HFFc6 (cell line): ENCODE results near the gene F13B. TPM values are rescaled to one million over a fixed set of nuclear protein-coding genes. Genes with fewer than 3 reads are reported as not detected.

ENCODE experiments used
- DNase-seq: peaks from one replicate; pipeline ENCODE4 v3.0.0-alpha.2; 2018
- H3K27ac Mint-ChIP-seq: 2 replicates; pipeline ENCODE4 v1.8.0; 2020; ENCODE audit warnings: mild to moderate bottlenecking, mixed read lengths
- H3K27me3 Mint-ChIP-seq: 2 replicates; pipeline ENCODE4 v1.8.0; 2021; ENCODE audit warnings: mild to moderate bottlenecking, moderate library complexity, mixed read lengths; ENCODE audit not compliant: insufficient read depth
- H3K36me3 Mint-ChIP-seq: 2 replicates; pipeline ENCODE4 v1.8.0; 2021; ENCODE audit warnings: low read depth, mixed read lengths
- H3K4me1 Mint-ChIP-seq: 2 replicates; pipeline ENCODE4 v1.8.0; 2020; ENCODE audit warnings: low read depth, mixed read lengths
- H3K4me3 Mint-ChIP-seq: 2 replicates; pipeline ENCODE4 v1.8.0; 2020; ENCODE audit warnings: mild to moderate bottlenecking, moderate library complexity, mixed read lengths
- H3K9me3 Mint-ChIP-seq: 2 replicates; pipeline ENCODE4 v1.8.0; 2020; ENCODE audit warnings: mild to moderate bottlenecking, mixed read lengths
- total RNA-seq, 6 experiments: library from RNA; stranded (reverse); fragmentation: NEBNext Ultra II Directional; extraction: Animal tissue kit (Norgen Biotek cat#: 25700); gene quantifications; 2 replicates in 1 of 6; 3 replicates in 5 of 6; pipeline ENCODE4 v1.2.3, GENCODE V29; 2021
- TF ChIP-seq, protein P1 (sequence below): fragments of 200-600 bp; sonication (generic); IDR thresholded peaks from 2 replicates; pipeline ENCODE4 v1.5.0; 2021; ENCODE audit warnings: antibody characterized with exemption, mild to moderate bottlenecking

Gene F13B
- total RNA-seq, 6 experiments from 2014 or later, result not detected

DNA sequence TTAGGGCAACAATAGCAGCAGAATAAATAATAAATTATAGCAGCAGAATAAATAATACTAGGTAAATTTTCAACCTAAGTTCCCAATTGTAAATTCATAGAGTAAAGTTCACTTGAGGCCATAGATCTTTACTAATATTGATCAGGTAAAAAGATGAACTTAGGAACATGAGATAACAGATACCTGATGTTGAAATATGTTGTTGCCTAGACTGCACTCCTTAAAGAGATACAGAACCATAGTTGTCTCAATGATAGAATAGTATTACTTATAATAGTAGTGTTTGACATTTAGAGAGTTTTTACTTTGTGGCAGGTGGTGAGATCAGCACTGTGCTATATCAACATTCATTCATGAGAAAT, 378 bp upstream of the F13B start:
- peaks cover 2% of the 10 kb centered on the region; the same call in 1 of the 2 replicates for H3K27me3 Mint-ChIP-seq
- TF ChIP-seq, protein P1, sequence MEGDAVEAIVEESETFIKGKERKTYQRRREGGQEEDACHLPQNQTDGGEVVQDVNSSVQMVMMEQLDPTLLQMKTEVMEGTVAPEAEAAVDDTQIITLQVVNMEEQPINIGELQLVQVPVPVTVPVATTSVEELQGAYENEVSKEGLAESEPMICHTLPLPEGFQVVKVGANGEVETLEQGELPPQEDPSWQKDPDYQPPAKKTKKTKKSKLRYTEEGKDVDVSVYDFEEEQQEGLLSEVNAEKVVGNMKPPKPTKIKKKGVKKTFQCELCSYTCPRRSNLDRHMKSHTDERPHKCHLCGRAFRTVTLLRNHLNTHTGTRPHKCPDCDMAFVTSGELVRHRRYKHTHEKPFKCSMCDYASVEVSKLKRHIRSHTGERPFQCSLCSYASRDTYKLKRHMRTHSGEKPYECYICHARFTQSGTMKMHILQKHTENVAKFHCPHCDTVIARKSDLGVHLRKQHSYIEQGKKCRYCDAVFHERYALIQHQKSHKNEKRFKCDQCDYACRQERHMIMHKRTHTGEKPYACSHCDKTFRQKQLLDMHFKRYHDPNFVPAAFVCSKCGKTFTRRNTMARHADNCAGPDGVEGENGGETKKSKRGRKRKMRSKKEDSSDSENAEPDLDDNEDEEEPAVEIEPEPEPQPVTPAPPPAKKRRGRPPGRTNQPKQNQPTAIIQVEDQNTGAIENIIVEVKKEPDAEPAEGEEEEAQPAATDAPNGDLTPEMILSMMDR, result no peak
- peaks cover 5% of the 10 kb centered on the region; the same call in 1 of the 2 replicates for H3K36me3 Mint-ChIP-seq
- H3K4me1 Mint-ChIP-seq, result peaks cover 12% of the 10 kb centered on the region; the same call in 1 of the 2 replicates
- H3K4me3 Mint-ChIP-seq, result no peak overlapping the region
- no peak overlapping the region for H3K27ac Mint-ChIP-seq
- H3K9me3 Mint-ChIP-seq, result peaks cover 4% of the 10 kb centered on the region; the same call in 1 of the 2 replicates
- DNase-seq, result no peak

DNA sequence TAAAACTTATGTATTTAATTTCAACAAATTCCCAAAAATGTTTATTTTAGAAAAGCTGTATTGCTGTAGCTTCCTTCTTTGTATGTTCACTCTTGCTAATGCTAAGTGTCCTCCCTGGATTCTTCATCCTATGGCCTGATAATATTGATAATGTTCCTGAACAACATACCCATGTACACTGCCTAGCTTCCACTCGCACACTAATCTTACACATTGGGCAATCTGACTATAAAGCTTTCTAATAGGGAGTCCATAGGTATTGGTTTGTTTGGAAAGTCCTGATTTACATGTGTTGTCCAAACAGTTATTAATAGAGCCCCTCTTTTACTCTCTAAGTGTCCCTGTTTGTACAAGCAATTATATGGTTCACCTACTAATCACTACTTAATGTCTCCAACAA, 783 bp downstream of the F13B start:
- Mint-ChIP-seq H3K36me3 (peaks cover 5% of the 10 kb centered on the region; the same call in 1 of the 2 replicates), H3K27me3 (peaks cover 2% of the 10 kb centered on the region; the same call in 1 of the 2 replicates), H3K4me3 (no peak overlapping the region), H3K9me3 (peaks cover 4% of the 10 kb centered on the region; the same call in 1 of the 2 replicates), H3K4me1 (peaks cover 12% of the 10 kb centered on the region; the same call in 1 of the 2 replicates), H3K27ac (no peak overlapping the region)
- DNase-seq, result no peak
- TF ChIP-seq, protein P1, result no peak

DNA sequence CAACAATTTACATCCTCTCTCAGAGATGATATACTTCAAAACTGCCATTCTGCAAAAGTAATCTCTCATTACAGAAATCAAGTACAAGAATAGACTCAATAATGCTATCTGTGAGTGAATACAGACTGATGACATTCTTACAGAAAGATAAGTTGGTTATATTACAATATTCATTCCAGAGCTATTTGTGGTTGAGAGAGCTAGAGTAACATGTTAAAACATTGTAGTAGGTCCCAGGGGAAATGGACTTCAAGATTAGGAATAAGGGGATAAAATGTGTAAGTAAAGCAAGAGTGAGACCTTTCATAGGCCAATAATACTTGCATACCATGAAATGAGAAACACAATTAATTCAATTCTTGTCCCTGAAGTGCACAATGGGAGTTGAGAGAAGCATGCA, 1.5 kb downstream of the F13B start:
- TF ChIP-seq, protein P1, result no peak
- H3K4me3 Mint-ChIP-seq, result no peak overlapping the region
- peaks cover 2% of the 10 kb centered on the region; the same call in 1 of the 2 replicates for H3K27me3 Mint-ChIP-seq
- no peak overlapping the region for H3K27ac Mint-ChIP-seq
- peaks cover 12% of the 10 kb centered on the region; the same call in 1 of the 2 replicates for H3K4me1 Mint-ChIP-seq
- DNase-seq, result no peak
- H3K36me3 Mint-ChIP-seq, result peaks cover 5% of the 10 kb centered on the region; the same call in 1 of the 2 replicates
- peaks cover 4% of the 10 kb centered on the region; the same call in 1 of the 2 replicates for H3K9me3 Mint-ChIP-seq

DNA sequence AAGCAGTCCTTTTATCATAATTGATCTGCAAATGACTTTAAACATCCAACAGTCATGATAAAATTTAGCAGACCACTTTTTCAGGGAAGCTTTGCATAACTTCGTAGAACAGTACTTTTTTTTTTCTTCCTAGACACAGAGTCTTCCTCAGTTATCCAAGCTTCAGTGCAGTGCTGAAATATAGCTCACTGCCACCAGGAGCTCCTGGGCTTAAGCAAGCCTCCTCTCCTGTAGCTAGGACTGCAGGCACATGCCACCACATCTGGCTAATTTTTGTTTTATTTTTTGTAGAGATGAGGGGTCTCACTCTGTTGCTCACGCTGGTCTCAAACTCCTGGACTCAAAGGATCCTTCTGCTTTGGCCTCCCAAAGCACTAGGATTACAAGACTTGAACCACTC, 3.8 kb downstream of the F13B start:
- H3K4me1 Mint-ChIP-seq, result peaks cover 12% of the 10 kb centered on the region; the same call in 1 of the 2 replicates
- H3K27ac Mint-ChIP-seq, result no peak overlapping the region
- no peaks in the 10 kb centered on the region for H3K36me3 Mint-ChIP-seq
- DNase-seq, result no peak
- H3K27me3 Mint-ChIP-seq, result peaks cover under 1% of the 10 kb centered on the region; the same call in 1 of the 2 replicates
- no peak overlapping the region for H3K4me3 Mint-ChIP-seq
- TF ChIP-seq, protein P1, result no peak
- no peaks in the 10 kb centered on the region for H3K9me3 Mint-ChIP-seq

DNA sequence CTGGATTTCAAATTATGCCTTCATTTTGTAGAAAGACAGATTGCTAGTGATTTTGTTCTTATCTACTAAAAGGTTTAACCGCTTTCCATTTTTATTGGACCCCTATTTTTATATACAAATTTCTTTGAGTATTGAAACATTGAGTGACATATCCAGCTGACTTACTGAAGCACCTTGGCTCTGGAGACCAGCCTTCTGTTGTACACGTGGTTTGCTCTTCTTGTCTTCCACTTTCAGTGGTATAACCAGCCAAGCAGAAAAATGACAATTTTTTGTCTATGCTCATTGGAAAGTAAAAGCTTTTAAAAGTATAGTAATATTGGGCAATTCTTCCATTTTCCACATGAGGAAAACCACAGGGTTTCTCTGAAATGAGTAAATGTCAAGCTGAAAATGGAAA, 4.4 kb downstream of the F13B start:
- TF ChIP-seq, protein P1, result no peak
- no peak for DNase-seq
- Mint-ChIP-seq H3K4me3 (no peak overlapping the region), H3K27me3 (no peaks in the 10 kb centered on the region), H3K4me1 (peaks cover 12% of the 10 kb centered on the region; the same call in 1 of the 2 replicates), H3K36me3 (no peaks in the 10 kb centered on the region), H3K9me3 (no peaks in the 10 kb centered on the region), H3K27ac (no peak overlapping the region)

DNA sequence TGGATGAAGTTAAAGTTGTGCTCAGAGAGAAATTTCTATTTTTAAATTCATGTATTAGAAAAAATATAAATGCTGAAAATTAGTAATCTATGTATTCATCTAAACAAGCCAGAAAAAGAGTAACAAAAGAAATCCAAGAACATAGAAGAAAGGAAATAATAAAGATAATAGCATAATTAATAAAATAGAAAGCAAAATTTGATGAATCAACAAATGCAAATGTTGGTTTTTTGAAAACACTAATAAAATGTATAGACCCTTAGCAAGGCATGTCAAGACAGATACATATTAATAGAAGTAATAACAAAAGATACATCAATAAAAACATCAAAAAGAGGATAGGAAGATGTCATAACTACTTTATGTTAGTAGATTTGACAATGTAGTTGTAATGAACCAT, 18.0 kb downstream of the F13B start:
- DNase-seq, result no peak
- Mint-ChIP-seq H3K36me3 (no peaks in the 10 kb centered on the region), H3K4me3 (no peak overlapping the region), H3K27ac (no peak overlapping the region), H3K9me3 (no peaks in the 10 kb centered on the region), H3K27me3 (no peaks in the 10 kb centered on the region), H3K4me1 (no peaks in the 10 kb centered on the region)
- TF ChIP-seq, protein P1, result no peak
